ENCODE results near the gene PBX1. TPM values are rescaled to one million over a fixed set of nuclear protein-coding genes. Genes with fewer than 3 reads are reported as not detected.

The PBX1 gene
- total RNA-seq, 1 experiment from 2014 or later = 102 TPM

DNA sequence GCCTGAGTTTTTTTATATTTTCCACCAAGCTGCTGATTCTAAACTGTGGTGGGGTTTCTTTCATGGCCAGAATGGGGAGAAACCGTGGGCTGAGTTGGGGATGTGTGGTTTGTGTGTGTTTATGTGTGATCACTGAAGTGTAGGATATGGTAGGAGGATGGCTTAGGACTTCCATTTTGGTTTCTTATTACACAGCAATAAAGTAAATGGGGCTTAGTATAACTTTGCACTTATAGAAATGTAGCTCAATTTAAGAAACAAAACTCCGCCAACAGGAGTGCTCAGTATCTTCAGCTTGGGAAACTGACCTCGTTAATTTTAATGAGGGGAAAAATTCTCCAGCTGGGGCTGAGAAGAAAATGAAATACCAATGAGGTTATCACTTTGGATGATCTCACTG is 77.8 kb downstream of the PBX1 start (continued):
- no peak for TF ChIP-seq SOX15 (CRISPR knock-in tag; IDR thresholded peaks at IDR 0.05)
- no peak for TF ChIP-seq ZNF423 (CRISPR knock-in tag; IDR thresholded peaks at IDR 0.05)
- no peak for TF ChIP-seq ZBTB21 (CRISPR knock-in tag; IDR thresholded peaks at IDR 0.05; ENCODE audit: borderline replicate concordance)
- no peak for TF ChIP-seq SMAD3 (CRISPR knock-in tag; IDR thresholded peaks at IDR 0.05; ENCODE audit: borderline replicate concordance)
- no peak for TF ChIP-seq FOXJ3 (CRISPR knock-in tag; IDR thresholded peaks at IDR 0.05; ENCODE audit: borderline replicate concordance)
- TF ChIP-seq, protein P1, sequence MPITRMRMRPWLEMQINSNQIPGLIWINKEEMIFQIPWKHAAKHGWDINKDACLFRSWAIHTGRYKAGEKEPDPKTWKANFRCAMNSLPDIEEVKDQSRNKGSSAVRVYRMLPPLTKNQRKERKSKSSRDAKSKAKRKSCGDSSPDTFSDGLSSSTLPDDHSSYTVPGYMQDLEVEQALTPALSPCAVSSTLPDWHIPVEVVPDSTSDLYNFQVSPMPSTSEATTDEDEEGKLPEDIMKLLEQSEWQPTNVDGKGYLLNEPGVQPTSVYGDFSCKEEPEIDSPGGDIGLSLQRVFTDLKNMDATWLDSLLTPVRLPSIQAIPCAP (CRISPR knock-in tag; IDR thresholded peaks at IDR 0.05) = no peak
- TF ChIP-seq, protein P2, sequence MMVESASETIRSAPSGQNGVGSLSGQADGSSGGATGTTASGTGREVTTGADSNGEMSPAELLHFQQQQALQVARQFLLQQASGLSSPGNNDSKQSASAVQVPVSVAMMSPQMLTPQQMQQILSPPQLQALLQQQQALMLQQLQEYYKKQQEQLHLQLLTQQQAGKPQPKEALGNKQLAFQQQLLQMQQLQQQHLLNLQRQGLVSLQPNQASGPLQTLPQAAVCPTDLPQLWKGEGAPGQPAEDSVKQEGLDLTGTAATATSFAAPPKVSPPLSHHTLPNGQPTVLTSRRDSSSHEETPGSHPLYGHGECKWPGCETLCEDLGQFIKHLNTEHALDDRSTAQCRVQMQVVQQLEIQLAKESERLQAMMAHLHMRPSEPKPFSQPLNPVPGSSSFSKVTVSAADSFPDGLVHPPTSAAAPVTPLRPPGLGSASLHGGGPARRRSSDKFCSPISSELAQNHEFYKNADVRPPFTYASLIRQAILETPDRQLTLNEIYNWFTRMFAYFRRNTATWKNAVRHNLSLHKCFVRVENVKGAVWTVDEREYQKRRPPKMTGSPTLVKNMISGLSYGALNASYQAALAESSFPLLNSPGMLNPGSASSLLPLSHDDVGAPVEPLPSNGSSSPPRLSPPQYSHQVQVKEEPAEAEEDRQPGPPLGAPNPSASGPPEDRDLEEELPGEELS (CRISPR knock-in tag; IDR thresholded peaks at IDR 0.05) = no peak
- TF ChIP-seq, protein P3, sequence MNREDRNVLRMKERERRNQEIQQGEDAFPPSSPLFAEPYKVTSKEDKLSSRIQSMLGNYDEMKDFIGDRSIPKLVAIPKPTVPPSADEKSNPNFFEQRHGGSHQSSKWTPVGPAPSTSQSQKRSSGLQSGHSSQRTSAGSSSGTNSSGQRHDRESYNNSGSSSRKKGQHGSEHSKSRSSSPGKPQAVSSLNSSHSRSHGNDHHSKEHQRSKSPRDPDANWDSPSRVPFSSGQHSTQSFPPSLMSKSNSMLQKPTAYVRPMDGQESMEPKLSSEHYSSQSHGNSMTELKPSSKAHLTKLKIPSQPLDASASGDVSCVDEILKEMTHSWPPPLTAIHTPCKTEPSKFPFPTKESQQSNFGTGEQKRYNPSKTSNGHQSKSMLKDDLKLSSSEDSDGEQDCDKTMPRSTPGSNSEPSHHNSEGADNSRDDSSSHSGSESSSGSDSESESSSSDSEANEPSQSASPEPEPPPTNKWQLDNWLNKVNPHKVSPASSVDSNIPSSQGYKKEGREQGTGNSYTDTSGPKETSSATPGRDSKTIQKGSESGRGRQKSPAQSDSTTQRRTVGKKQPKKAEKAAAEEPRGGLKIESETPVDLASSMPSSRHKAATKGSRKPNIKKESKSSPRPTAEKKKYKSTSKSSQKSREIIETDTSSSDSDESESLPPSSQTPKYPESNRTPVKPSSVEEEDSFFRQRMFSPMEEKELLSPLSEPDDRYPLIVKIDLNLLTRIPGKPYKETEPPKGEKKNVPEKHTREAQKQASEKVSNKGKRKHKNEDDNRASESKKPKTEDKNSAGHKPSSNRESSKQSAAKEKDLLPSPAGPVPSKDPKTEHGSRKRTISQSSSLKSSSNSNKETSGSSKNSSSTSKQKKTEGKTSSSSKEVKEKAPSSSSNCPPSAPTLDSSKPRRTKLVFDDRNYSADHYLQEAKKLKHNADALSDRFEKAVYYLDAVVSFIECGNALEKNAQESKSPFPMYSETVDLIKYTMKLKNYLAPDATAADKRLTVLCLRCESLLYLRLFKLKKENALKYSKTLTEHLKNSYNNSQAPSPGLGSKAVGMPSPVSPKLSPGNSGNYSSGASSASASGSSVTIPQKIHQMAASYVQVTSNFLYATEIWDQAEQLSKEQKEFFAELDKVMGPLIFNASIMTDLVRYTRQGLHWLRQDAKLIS (CRISPR knock-in tag; IDR thresholded peaks at IDR 0.05; ENCODE audit: borderline replicate concordance) = no peak
- no peak for TF ChIP-seq SMAD4 (CRISPR knock-in tag; IDR thresholded peaks at IDR 0.05)
- TF ChIP-seq NFE2L1 (CRISPR knock-in tag; IDR thresholded peaks at IDR 0.05) = no peak

DNA sequence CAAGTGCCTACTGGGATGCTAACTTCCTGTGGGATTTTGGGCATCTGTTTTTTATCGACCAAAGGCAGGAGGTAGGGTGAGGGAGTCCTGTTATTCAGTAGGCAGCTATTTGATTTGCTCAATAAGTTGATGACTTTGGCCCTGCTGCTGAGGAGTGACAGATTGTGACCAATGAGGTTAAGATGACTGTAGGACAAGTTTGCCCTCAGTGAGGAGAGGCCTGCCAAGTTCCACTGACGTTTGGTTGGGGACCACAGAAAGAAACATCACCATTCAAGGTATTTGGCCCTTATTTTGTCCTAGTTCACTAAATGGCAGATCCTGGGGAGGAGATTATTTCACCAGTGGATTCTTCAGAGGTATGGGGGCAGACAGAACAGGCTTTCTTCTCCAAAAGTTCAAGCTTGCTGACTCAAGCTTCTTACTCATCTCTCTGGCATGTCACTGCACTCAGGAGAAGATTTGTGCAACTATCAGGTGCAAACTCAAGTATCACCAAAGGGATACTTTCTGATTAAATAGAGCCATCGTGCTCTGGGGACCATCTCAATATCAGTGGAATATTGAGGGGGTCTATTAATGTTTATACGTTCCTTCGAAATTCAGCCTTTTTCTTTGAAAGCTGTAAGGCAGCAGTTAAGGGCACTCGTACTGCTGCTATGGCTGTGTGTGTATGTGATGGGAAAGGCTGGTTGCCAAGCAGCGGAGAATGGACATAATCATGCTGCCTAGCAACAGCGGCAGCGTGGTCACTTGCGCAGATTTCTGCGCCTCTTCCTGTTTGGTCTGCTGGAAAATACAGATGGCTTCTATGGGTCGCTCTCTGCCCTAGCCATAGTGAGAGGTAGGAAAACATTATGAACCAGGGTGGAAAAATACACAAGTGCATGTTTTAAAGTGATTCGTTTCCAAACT is 78.7 kb downstream of the PBX1 start:
- peaks cover 67% of the 10 kb centered on the region for H3K4me1 Mint-ChIP-seq
- TF ChIP-seq NFATC4 (CRISPR knock-in tag; IDR thresholded peaks at IDR 0.05) (no peak), NR1H2 (CRISPR knock-in tag; IDR thresholded peaks at IDR 0.05) (no peak), ETV6 (CRISPR knock-in tag; IDR thresholded peaks at IDR 0.05) (no peak), IRF2 (CRISPR knock-in tag; IDR thresholded peaks at IDR 0.05; ENCODE audit: borderline replicate concordance, low read depth) (no peak), TP53 (CRISPR knock-in tag; IDR thresholded peaks at IDR 0.05) (no peak)
- TF ChIP-seq, protein P4, sequence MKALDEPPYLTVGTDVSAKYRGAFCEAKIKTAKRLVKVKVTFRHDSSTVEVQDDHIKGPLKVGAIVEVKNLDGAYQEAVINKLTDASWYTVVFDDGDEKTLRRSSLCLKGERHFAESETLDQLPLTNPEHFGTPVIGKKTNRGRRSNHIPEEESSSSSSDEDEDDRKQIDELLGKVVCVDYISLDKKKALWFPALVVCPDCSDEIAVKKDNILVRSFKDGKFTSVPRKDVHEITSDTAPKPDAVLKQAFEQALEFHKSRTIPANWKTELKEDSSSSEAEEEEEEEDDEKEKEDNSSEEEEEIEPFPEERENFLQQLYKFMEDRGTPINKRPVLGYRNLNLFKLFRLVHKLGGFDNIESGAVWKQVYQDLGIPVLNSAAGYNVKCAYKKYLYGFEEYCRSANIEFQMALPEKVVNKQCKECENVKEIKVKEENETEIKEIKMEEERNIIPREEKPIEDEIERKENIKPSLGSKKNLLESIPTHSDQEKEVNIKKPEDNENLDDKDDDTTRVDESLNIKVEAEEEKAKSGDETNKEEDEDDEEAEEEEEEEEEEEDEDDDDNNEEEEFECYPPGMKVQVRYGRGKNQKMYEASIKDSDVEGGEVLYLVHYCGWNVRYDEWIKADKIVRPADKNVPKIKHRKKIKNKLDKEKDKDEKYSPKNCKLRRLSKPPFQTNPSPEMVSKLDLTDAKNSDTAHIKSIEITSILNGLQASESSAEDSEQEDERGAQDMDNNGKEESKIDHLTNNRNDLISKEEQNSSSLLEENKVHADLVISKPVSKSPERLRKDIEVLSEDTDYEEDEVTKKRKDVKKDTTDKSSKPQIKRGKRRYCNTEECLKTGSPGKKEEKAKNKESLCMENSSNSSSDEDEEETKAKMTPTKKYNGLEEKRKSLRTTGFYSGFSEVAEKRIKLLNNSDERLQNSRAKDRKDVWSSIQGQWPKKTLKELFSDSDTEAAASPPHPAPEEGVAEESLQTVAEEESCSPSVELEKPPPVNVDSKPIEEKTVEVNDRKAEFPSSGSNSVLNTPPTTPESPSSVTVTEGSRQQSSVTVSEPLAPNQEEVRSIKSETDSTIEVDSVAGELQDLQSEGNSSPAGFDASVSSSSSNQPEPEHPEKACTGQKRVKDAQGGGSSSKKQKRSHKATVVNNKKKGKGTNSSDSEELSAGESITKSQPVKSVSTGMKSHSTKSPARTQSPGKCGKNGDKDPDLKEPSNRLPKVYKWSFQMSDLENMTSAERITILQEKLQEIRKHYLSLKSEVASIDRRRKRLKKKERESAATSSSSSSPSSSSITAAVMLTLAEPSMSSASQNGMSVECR (CRISPR knock-in tag; IDR thresholded peaks at IDR 0.05; ENCODE audit: borderline replicate concordance) = no peak
- TF ChIP-seq, protein P5, sequence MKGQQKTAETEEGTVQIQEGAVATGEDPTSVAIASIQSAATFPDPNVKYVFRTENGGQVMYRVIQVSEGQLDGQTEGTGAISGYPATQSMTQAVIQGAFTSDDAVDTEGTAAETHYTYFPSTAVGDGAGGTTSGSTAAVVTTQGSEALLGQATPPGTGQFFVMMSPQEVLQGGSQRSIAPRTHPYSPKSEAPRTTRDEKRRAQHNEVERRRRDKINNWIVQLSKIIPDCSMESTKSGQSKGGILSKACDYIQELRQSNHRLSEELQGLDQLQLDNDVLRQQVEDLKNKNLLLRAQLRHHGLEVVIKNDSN (CRISPR knock-in tag; IDR thresholded peaks at IDR 0.05) = no peak
- TF ChIP-seq, protein P6, sequence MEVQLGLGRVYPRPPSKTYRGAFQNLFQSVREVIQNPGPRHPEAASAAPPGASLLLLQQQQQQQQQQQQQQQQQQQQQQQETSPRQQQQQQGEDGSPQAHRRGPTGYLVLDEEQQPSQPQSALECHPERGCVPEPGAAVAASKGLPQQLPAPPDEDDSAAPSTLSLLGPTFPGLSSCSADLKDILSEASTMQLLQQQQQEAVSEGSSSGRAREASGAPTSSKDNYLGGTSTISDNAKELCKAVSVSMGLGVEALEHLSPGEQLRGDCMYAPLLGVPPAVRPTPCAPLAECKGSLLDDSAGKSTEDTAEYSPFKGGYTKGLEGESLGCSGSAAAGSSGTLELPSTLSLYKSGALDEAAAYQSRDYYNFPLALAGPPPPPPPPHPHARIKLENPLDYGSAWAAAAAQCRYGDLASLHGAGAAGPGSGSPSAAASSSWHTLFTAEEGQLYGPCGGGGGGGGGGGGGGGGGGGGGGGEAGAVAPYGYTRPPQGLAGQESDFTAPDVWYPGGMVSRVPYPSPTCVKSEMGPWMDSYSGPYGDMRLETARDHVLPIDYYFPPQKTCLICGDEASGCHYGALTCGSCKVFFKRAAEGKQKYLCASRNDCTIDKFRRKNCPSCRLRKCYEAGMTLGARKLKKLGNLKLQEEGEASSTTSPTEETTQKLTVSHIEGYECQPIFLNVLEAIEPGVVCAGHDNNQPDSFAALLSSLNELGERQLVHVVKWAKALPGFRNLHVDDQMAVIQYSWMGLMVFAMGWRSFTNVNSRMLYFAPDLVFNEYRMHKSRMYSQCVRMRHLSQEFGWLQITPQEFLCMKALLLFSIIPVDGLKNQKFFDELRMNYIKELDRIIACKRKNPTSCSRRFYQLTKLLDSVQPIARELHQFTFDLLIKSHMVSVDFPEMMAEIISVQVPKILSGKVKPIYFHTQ (CRISPR knock-in tag; IDR thresholded peaks at IDR 0.05) = no peak

More for the DNA sequence above, 78.7 kb downstream of the PBX1 start:
- ChIA-PET POLR2A (interaction anchor here (0.6 kb wide), 1 partner anchor 10 kb away, joined by 3 read pairs; no protein-coding TSS in a partner anchor), CTCF (interaction anchor here (1.0 kb wide), 1 partner anchor 36 kb away, joined by 4 read pairs; no protein-coding TSS in a partner anchor)
- no peak overlapping the region for H3K4me3 Mint-ChIP-seq
- peak overlapping the region; percentile 21; the same call in 1 of the 2 replicates for H3K27ac Mint-ChIP-seq
- no peaks in the 10 kb centered on the region for H3K9me3 Mint-ChIP-seq
- no peaks in the 10 kb centered on the region for H3K27me3 Mint-ChIP-seq (ENCODE audit: low read depth)
- ATAC-seq (no peak), DNase-seq (ENCODE audit: low spot score) (no peak)
- H3K36me3 Mint-ChIP-seq = peaks cover 18% of the 10 kb centered on the region
